ENCODE data around the gene GBP3.
"Not testable (repeated sequence)": the region's sequence is repeated elsewhere in the genome, so short reads cannot be mapped to it uniquely, and the experiment has no call there.

Gene GBP3

GRCh38 chr1:89022167-89022959 lies at the start of gene GBP3:
Gene GBP3, minus strand, starts transcription at chr1:89022866. Its CDS starts 2,145 bp downstream, at chr1:89020721.
- in situ Hi-C loops (cut with MboI; ENCODE audit: low sequenced_read_pairs), result no loop called here

- in situ Hi-C loops (cut with MboI; ENCODE audit: low sequenced_read_pairs), result no loop called here
These were observed 47.8 kb upstream of the GBP3 start for GRCh38 chr1:89070509-89070908.

GRCh38 chr1:89069951-89070350 lies 47.3 kb upstream of the GBP3 start:
- in situ Hi-C loops (cut with MboI; ENCODE audit: low sequenced_read_pairs), result no loop called here

- in situ Hi-C loops (cut with MboI; ENCODE audit: low sequenced_read_pairs), result no loop called here
These were observed 45.6 kb upstream of the GBP3 start for GRCh38 chr1:89068291-89068690.

- in situ Hi-C loops (cut with MboI; ENCODE audit: low sequenced_read_pairs), result no loop called here
These were observed 42.6 kb upstream of the GBP3 start, which contains the start of gene GBP1 for GRCh38 chr1:89065079-89065868. Gene GBP1, minus strand, starts transcription at chr1:89065208. Its CDS starts 1,974 bp downstream, at chr1:89063234.

GRCh38 chr1:89064632-89065031 lies 42.0 kb upstream of the GBP3 start:
- in situ Hi-C loops (cut with MboI; ENCODE audit: low sequenced_read_pairs), result no loop called here

GRCh38 chr1:89063094-89063493 lies 40.4 kb upstream of the GBP3 start:
- in situ Hi-C loops (cut with MboI; ENCODE audit: low sequenced_read_pairs), result no loop called here

GRCh38 chr1:89060091-89060490 lies 37.4 kb upstream of the GBP3 start:
- in situ Hi-C loops (cut with MboI; ENCODE audit: low sequenced_read_pairs), result no loop called here

GRCh38 chr1:89051955-89052312 lies 29.3 kb upstream of the GBP3 start:
- in situ Hi-C loops (cut with MboI; ENCODE audit: low sequenced_read_pairs), result no loop called here

- in situ Hi-C loops (cut with MboI; ENCODE audit: low sequenced_read_pairs), result no loop called here
These were observed 28.8 kb upstream of the GBP3 start for GRCh38 chr1:89051300-89051954.

- in situ Hi-C loops (cut with MboI; ENCODE audit: low sequenced_read_pairs), result no loop called here
These were observed 28.0 kb upstream of the GBP3 start for GRCh38 chr1:89050649-89051033.

GRCh38 chr1:89049901-89050648 lies 27.4 kb upstream of the GBP3 start:
- in situ Hi-C loops (cut with MboI; ENCODE audit: low sequenced_read_pairs), result not testable (repeated sequence)

GRCh38 chr1:89049187-89049586 lies 26.5 kb upstream of the GBP3 start:
- in situ Hi-C loops (cut with MboI; ENCODE audit: low sequenced_read_pairs), result not testable (repeated sequence)

GRCh38 chr1:89047734-89048133 lies 25.1 kb upstream of the GBP3 start:
- in situ Hi-C loops (cut with MboI; ENCODE audit: low sequenced_read_pairs), result no loop called here

- in situ Hi-C loops (cut with MboI; ENCODE audit: low sequenced_read_pairs), result not testable (repeated sequence)
These were observed 23.9 kb upstream of the GBP3 start for GRCh38 chr1:89046318-89047183.

- in situ Hi-C loops (cut with MboI; ENCODE audit: low sequenced_read_pairs), result no loop called here
These were observed 22.5 kb upstream of the GBP3 start for GRCh38 chr1:89044970-89045721.

- in situ Hi-C loops (cut with MboI; ENCODE audit: low sequenced_read_pairs), result no loop called here
These were observed 21.3 kb upstream of the GBP3 start for GRCh38 chr1:89043940-89044339.

- in situ Hi-C loops (cut with MboI; ENCODE audit: low sequenced_read_pairs), result no loop called here
These were observed 19.8 kb upstream of the GBP3 start for GRCh38 chr1:89042491-89042890.

GRCh38 chr1:89041721-89042120 lies 19.1 kb upstream of the GBP3 start:
- in situ Hi-C loops (cut with MboI; ENCODE audit: low sequenced_read_pairs), result no loop called here

Data from HL-60/S4 (cell line).